Thyroid gland (tissue), 4 donors: ENCODE measurements around the gene TEX28.
"Not testable (repeated sequence)": the region's sequence is repeated elsewhere in the genome, so short reads cannot be mapped to it uniquely, and the experiment has no call there.

ENCODE experiments used
- POLR2A ChIP-seq, 2 donors: fragments of 450-650 bp; IDR thresholded peaks; one replicate each; pipeline ENCODE4 v1.6.1; 2017; ENCODE audit warnings: antibody characterized with exemption in 2 of 2, mild to moderate bottlenecking in 2 of 2, moderate library complexity in 1 of 2
- TF ChIP-seq, protein P1 (sequence below), 6 experiments: fragments of 200-600 bp in 3 of 6; fragments of 450-650 bp in 3 of 6; sonication (generic) in 3 of 6; IDR thresholded peaks; one replicate each; pipeline ENCODE4 v1.5.1; 2016 to 2019; ENCODE audit warnings: antibody characterized with exemption in 6 of 6, mild to moderate bottlenecking in 2 of 6, inconsistent platforms in 1 of 6, moderate library complexity in 1 of 6

DNA sequence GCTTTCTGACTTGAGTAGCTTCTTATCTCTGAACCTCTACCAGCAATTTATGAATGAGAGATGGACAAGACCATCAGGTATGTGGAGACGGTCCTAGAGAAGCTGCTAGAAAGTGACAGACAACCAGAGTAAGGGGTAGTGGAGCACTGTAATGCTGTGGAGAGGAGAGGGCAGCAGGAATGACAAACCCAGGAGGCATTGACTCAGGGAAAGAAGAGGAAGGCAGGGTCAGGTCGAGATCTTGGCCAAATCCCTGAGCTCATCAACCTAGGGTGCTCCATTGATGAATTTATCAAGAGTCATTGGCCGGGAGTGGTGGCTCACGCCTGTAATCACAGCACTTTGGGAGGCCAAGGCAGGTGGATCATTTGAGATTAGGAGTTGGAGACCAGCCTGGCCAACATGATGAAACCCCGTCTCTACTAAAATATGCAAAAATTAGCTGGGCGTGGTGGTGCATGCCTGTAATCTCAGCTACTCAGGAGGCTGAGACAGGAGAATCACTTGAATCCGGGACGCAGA, 54.9 kb downstream of the TEX28 start:
- TF ChIP-seq, protein P1, sequence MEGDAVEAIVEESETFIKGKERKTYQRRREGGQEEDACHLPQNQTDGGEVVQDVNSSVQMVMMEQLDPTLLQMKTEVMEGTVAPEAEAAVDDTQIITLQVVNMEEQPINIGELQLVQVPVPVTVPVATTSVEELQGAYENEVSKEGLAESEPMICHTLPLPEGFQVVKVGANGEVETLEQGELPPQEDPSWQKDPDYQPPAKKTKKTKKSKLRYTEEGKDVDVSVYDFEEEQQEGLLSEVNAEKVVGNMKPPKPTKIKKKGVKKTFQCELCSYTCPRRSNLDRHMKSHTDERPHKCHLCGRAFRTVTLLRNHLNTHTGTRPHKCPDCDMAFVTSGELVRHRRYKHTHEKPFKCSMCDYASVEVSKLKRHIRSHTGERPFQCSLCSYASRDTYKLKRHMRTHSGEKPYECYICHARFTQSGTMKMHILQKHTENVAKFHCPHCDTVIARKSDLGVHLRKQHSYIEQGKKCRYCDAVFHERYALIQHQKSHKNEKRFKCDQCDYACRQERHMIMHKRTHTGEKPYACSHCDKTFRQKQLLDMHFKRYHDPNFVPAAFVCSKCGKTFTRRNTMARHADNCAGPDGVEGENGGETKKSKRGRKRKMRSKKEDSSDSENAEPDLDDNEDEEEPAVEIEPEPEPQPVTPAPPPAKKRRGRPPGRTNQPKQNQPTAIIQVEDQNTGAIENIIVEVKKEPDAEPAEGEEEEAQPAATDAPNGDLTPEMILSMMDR (IDR thresholded peaks at IDR 0.05) = not testable (repeated sequence)
- not testable (repeated sequence) for TF ChIP-seq POLR2A (IDR thresholded peaks at IDR 0.05)
